Testis (tissue), 3 donors: ENCODE results near the gene ZNF41. TPM values are rescaled to one million over a fixed set of nuclear protein-coding genes. Genes with fewer than 3 reads are reported as not detected.
"Not testable (repeated sequence)": the region's sequence is repeated elsewhere in the genome, so short reads cannot be mapped to it uniquely, and the experiment has no call there.

Experiments used
- DNase-seq: peaks from one replicate; pipeline ENCODE4 v3.0.0-alpha.2; 2019
- H3K27ac ChIP-seq, 2 donors: fragments of 200-600 bp; sonication (generic); one replicate each; pipeline ENCODE4 v1.5.1; 2019
- H3K27me3 ChIP-seq: fragments of 200-600 bp; sonication (generic); one replicate; pipeline ENCODE4 v1.5.1; 2019
- H3K36me3 ChIP-seq: fragments of 200-600 bp; sonication (generic); one replicate; pipeline ENCODE4 v1.5.1; 2017; ENCODE audit warnings: low read depth; ENCODE audit errors: missing control alignments
- H3K4me1 ChIP-seq: fragments of 200-600 bp; sonication (generic); one replicate; pipeline ENCODE4 v1.5.1; 2019
- H3K4me3 ChIP-seq, 2 donors: fragments of 200-600 bp; sonication (generic); one replicate each; pipeline ENCODE4 v1.5.1; 2017 to 2019
- H3K9me3 ChIP-seq: fragments of 200-600 bp; sonication (generic); one replicate; pipeline ENCODE4 v1.5.1; 2017
- POLR2A ChIP-seq: fragments of 450-650 bp; IDR thresholded peaks from one replicate; pipeline ENCODE4 v1.6.1; 2017; ENCODE audit warnings: antibody characterized with exemption, mild to moderate bottlenecking, moderate library complexity
- WGBS, 2 donors: methylation state at CpG; one replicate each; pipeline ENCODE4 v1.1.5; 2018; 5-methylcytosine and 5-hydroxymethylcytosine counted together
- intact Hi-C: fragments of 100-400 bp; cut with DNase I; formaldehyde crosslinking; loops from one replicate; pipeline ENCODE4 v1.15.1; 2023; ENCODE audit warnings: low total_unique reads
- polyA plus RNA-seq: library from polyadenylated mRNA; stranded (reverse); fragments of 350-450 nt; fragmentation: Illumina TruSeq; extraction: RNeasy Lipid Tissue Mini Kit (QIAGEN cat#74804); gene quantifications from one replicate; pipeline ENCODE4 v1.2.3, GENCODE V29; 2014; ENCODE audit warnings: low read depth, low replicate concordance; ENCODE audit not compliant: insufficient read depth
- total RNA-seq, 2 donors: library from RNA; depleted of rRNA; stranded (reverse); fragments of >200 nt; gene quantifications; one replicate each; pipeline ENCODE4 v1.2.3, GENCODE V29; 2016
- TF ChIP-seq, protein P1 (sequence below), 3 experiments: fragments of 450-650 bp in 2 of 3; fragments of 200-600 bp in 1 of 3; sonication (generic) in 1 of 3; IDR thresholded peaks; one replicate each; pipeline ENCODE4 v1.5.1; 2016 to 2019; ENCODE audit warnings: antibody characterized with exemption in 3 of 3, mild to moderate bottlenecking in 2 of 3, moderate library complexity in 1 of 3

Gene ZNF41
- total and polyA plus RNA-seq, 3 donors from 2014 or later, result 5.2 to 8.3 (median 8.1) TPM

GRCh38 chrX:47523297-47523696 lies 40.3 kb upstream of the ZNF41 start:
- WGBS, 2 donors, result 2 to 12% methylated on average over 4 to 18 of the region's 33 CpGs
- Histone ChIP-seq H3K27ac (peak overlapping the region in 1 of 2 donors; percentile 63), H3K27me3 (no peaks in the 10 kb centered on the region), H3K36me3 (no peaks in the 10 kb centered on the region), H3K4me3 (peak overlapping the region; percentile 40 to 56), H3K9me3 (no peaks in the 10 kb centered on the region), H3K4me1 (no peaks in the 10 kb centered on the region)
- DNase-seq, result peak; percentile 85
- no peak for TF ChIP-seq POLR2A
- TF ChIP-seq, protein P1, sequence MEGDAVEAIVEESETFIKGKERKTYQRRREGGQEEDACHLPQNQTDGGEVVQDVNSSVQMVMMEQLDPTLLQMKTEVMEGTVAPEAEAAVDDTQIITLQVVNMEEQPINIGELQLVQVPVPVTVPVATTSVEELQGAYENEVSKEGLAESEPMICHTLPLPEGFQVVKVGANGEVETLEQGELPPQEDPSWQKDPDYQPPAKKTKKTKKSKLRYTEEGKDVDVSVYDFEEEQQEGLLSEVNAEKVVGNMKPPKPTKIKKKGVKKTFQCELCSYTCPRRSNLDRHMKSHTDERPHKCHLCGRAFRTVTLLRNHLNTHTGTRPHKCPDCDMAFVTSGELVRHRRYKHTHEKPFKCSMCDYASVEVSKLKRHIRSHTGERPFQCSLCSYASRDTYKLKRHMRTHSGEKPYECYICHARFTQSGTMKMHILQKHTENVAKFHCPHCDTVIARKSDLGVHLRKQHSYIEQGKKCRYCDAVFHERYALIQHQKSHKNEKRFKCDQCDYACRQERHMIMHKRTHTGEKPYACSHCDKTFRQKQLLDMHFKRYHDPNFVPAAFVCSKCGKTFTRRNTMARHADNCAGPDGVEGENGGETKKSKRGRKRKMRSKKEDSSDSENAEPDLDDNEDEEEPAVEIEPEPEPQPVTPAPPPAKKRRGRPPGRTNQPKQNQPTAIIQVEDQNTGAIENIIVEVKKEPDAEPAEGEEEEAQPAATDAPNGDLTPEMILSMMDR (IDR thresholded peaks at IDR 0.05), result peak; percentile 59 to 72 (median 69)
- intact Hi-C loops, result loop anchor here (10.0 kb wide), 1 partner anchor 328 kb away; the partner anchor contains the start of gene UBA1

DNA sequence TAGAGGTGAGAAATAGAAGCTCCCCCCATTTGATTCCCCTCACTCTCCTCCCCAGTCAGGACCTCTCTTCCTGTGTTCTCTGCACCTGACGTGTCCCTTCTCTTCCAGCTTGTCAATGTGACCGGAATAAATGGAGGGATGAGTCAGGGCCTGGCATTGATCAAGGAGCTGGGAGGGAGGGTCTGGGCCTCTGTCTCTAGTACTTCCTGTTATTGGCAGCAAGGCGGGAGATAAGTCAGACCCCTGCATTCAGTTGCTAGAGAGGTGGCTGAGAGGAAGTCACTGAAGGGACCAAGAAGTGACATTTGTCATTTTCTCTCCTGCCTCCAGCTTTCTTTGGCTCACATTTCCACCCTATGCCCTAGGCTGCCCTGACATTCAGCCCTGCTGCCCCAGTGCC lies 35.1 kb upstream of the ZNF41 start:
- H3K27me3 ChIP-seq, result no peaks in the 10 kb centered on the region
- H3K9me3 ChIP-seq, result no peaks in the 10 kb centered on the region
- no peak overlapping the region for H3K27ac ChIP-seq
- no peak for DNase-seq
- no peak overlapping the region for H3K4me3 ChIP-seq
- no peaks in the 10 kb centered on the region for H3K4me1 ChIP-seq
- no peak for TF ChIP-seq POLR2A
- TF ChIP-seq, protein P1 (IDR thresholded peaks at IDR 0.05), result no peak
- 60 to 75% methylated on average over 1 to 3 of the region's 3 CpGs for WGBS, 2 donors
- no peaks in the 10 kb centered on the region for H3K36me3 ChIP-seq
- intact Hi-C loops, result no loop called here

GRCh38 chrX:47515941-47516665 lies 33.1 kb upstream of the ZNF41 start:
- no peak for DNase-seq
- Histone ChIP-seq H3K9me3 (no peaks in the 10 kb centered on the region), H3K36me3 (no peaks in the 10 kb centered on the region), H3K4me1 (no peaks in the 10 kb centered on the region), H3K27me3 (no peaks in the 10 kb centered on the region), H3K27ac (no peak overlapping the region), H3K4me3 (no peak overlapping the region)
- intact Hi-C loops, result no loop called here
- 94 to 98% methylated on average over 8 of the region's 8 CpGs for WGBS, 2 donors
- TF ChIP-seq POLR2A, result no peak
- TF ChIP-seq, protein P1 (IDR thresholded peaks at IDR 0.05), result no peak

GRCh38 chrX:47514533-47515235 lies 31.7 kb upstream of the ZNF41 start:
- no peak for DNase-seq
- intact Hi-C loops, result no loop called here
- Histone ChIP-seq H3K27ac (no peak overlapping the region), H3K27me3 (no peaks in the 10 kb centered on the region), H3K9me3 (no peaks in the 10 kb centered on the region), H3K36me3 (no peaks in the 10 kb centered on the region), H3K4me3 (no peak overlapping the region), H3K4me1 (no peaks in the 10 kb centered on the region)
- WGBS, 2 donors, result 49 to 84% methylated on average over 3 to 5 of the region's 7 CpGs
- no peak for TF ChIP-seq POLR2A
- TF ChIP-seq, protein P1 (IDR thresholded peaks at IDR 0.05), result no peak

DNA sequence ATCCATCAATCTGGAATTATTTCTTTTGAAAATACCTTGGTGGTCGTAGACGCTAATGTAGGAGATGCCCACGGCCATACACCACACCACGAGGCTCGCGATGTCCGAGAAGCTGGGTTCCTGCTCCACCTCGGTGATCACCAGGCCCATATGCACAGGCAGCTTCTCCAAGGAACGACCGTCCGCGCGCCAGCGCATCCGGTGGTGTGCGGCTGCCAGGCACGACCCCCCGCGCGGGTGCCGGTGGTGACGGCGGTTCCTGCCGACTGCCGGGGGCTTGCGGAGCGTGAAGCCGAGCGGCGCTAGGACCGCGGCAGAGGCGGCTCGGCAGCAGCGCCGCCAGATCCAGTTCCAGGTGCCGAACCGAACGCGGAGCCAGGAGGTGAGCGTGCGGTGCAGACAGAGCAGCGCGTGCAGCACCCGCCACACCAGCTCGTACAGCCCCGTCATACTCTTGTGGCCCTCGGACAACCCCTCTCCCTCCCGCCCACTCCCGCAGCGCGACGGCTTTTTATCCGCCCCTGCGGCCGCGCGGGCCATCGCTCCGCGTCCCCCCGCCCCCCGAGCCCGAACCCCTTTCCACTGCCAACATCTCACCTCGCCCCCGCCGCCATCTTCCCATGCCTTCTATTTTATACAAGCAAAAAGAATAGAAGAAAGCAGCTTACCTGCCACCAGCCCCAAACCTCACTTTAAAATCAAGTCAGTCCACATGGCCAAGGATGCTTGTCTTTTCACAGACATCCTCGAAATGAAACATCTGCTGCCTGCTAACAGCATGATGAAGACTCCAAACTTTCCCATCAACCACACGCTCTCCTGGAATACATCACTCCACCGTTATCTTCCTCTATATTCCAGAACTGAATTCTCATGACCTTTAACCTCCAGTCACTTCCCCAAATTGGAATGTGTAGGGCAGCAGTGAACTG lies 30.3 kb upstream of the ZNF41 start:
- H3K27me3 ChIP-seq, H3K4me1 ChIP-seq, H3K27ac ChIP-seq, H3K36me3 ChIP-seq, H3K9me3 ChIP-seq, intact Hi-C loops: not testable (repeated sequence)
- 1 to 6% methylated on average over 13 to 27 of the region's 70 CpGs for WGBS, 2 donors
- peak; percentile 30 for DNase-seq
- H3K4me3 ChIP-seq, result peak overlapping the region; percentile 24 to 49

GRCh38 chrX:47512383-47512782 lies 29.4 kb upstream of the ZNF41 start:
- WGBS, 2 donors, result 39 to 93% methylated on average over 4 of the region's 6 CpGs
- H3K4me1 ChIP-seq, H3K9me3 ChIP-seq, H3K36me3 ChIP-seq, H3K27me3 ChIP-seq, intact Hi-C loops, H3K27ac ChIP-seq, DNase-seq: not testable (repeated sequence)
- peak overlapping the region in 1 of 2 donors; percentile 49 for H3K4me3 ChIP-seq
